Measurements from ENCODE around the gene LPIN2.
A peak's percentile ranks its signal among the peaks of the same experiment; 100 is the strongest.

LPIN2 gene

GRCh38 chr18:2986150-2986865, 26.6 kb downstream of the LPIN2 start:
- no peaks in the 10 kb centered on the region for H3K9me3 Mint-ChIP-seq
- DNase-seq (ENCODE audit: low spot score in 2 of 2) (no peak), ATAC-seq (ENCODE audit: low read depth) (no peak)
- no peak overlapping the region for H3K4me3 Mint-ChIP-seq
- peaks cover 1% of the 10 kb centered on the region for H3K36me3 Mint-ChIP-seq
- no peak overlapping the region for H3K27ac Mint-ChIP-seq
- H3K4me1 Mint-ChIP-seq = peaks cover 27% of the 10 kb centered on the region
- no peaks in the 10 kb centered on the region for H3K27me3 Mint-ChIP-seq

DNA sequence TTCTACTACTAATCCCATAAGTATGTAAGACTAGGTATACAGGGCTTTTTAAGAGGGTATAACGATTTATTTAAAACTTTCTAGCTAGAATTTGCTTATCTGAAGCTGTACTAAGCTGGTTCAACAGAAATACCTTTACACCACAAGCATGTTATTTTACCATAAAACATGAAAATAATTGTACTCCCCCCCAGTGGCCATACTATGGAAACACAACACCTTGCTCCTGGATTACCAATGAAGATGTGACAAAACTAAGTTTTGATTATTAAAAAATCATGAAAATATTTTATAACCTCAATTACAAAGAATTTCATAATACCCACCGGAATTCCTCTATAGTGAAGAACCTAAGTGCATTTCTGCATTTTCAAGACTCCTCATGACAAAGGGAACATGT, 27.3 kb downstream of the LPIN2 start:
- H3K4me3 Mint-ChIP-seq = no peak overlapping the region
- H3K36me3 Mint-ChIP-seq = no peaks in the 10 kb centered on the region
- no peak overlapping the region for H3K27ac Mint-ChIP-seq
- peak; percentile 79 for ATAC-seq (ENCODE audit: low read depth)
- peaks cover 27% of the 10 kb centered on the region for H3K4me1 Mint-ChIP-seq
- H3K9me3 Mint-ChIP-seq = no peaks in the 10 kb centered on the region
- no peaks in the 10 kb centered on the region for H3K27me3 Mint-ChIP-seq
- DNase-seq (ENCODE audit: low spot score in 2 of 2) = peak in 1 of 2 donors; percentile 62

- peaks cover 30% of the 10 kb centered on the region for H3K4me1 Mint-ChIP-seq
- DNase-seq (ENCODE audit: low spot score in 2 of 2) (no peak), ATAC-seq (ENCODE audit: low read depth) (no peak)
- no peaks in the 10 kb centered on the region for H3K27me3 Mint-ChIP-seq
- peak overlapping the region; percentile 42 for H3K27ac Mint-ChIP-seq
- no peak overlapping the region for H3K4me3 Mint-ChIP-seq
- no peaks in the 10 kb centered on the region for H3K36me3 Mint-ChIP-seq
- H3K9me3 Mint-ChIP-seq = no peaks in the 10 kb centered on the region
Measured at GRCh38 chr18:2984703-2985261, 28.2 kb downstream of the LPIN2 start.

DNA sequence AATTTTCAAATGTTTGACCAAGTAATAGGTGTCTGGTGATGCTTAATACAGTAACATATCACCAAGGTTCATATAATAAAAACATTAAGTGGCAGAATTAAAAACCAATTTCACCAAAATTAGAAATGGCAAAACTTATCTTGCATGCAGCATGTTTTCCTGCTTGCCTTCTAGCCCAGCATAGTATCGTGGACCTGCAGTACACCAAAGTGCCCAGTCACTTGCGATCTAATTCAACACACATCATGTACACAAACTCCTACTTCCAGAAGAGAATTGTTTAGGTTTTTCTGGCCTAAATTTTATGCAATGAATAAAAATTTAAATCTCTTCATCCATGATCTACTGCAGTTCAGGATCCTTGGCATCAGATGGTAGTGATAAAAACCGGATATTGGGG, 28.9 kb downstream of the LPIN2 start:
- Mint-ChIP-seq H3K9me3 (no peaks in the 10 kb centered on the region), H3K4me1 (peaks cover 34% of the 10 kb centered on the region), H3K27ac (peak overlapping the region; percentile 42), H3K36me3 (no peaks in the 10 kb centered on the region), H3K4me3 (no peak overlapping the region), H3K27me3 (no peaks in the 10 kb centered on the region)
- no peak for ATAC-seq (ENCODE audit: low read depth)
- no peak for DNase-seq (ENCODE audit: low spot score in 2 of 2)

- no peak overlapping the region for H3K4me3 Mint-ChIP-seq
- no peaks in the 10 kb centered on the region for H3K9me3 Mint-ChIP-seq
- H3K36me3 Mint-ChIP-seq = peaks cover under 1% of the 10 kb centered on the region
- peak overlapping the region; percentile 92 for H3K27ac Mint-ChIP-seq
- H3K27me3 Mint-ChIP-seq = no peaks in the 10 kb centered on the region
- DNase-seq (ENCODE audit: low spot score in 2 of 2) (no peak), ATAC-seq (ENCODE audit: low read depth) (no peak)
- peaks cover 41% of the 10 kb centered on the region for H3K4me1 Mint-ChIP-seq
Measured at GRCh38 chr18:2983296-2983695, 29.6 kb downstream of the LPIN2 start.

DNA sequence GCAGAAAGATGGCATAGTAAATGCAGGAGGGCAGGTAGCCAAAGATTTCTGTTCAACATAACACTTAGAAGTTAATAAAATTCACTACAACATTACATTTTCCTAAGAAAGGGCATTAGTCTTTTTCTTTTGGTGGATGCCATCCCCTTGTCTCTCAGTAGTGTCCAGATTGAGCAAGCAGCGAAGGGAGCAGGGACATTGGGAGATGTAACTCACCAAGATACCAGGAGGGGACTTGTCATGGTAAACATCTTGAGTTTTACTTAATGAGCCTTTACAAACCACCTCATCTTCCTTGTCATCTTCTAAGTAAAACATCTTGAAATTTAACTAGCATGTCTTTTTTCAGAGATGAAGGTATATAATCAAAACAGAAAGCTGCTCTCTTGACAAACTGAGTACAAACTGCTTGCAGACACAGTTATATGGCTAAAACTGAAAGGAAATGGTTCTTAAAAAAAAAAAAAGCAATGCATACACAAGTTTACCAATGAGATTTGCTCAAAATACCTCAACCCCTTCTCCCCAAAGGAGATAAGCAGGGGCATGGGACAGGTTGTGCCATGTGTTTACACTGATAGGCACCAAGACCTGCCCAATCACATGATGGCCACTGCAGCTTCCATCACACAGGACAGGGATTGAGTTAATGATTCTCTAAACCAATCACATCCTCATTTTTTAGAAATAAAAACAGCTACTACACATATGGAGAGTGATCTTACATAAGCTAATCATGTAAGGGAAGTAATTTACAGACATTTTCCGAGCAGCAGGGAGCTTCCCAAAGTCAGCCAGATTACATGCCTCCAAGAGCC, 30.3 kb downstream of the LPIN2 start:
- no peak for ATAC-seq (ENCODE audit: low read depth)
- Mint-ChIP-seq H3K36me3 (peaks cover 2% of the 10 kb centered on the region), H3K27ac (peak overlapping the region; percentile 92), H3K9me3 (no peaks in the 10 kb centered on the region), H3K4me1 (peaks cover 44% of the 10 kb centered on the region), H3K27me3 (no peaks in the 10 kb centered on the region), H3K4me3 (peak overlapping the region; percentile 72)
- DNase-seq (ENCODE audit: low spot score in 2 of 2) = no peak

- peaks cover 2% of the 10 kb centered on the region for H3K36me3 Mint-ChIP-seq
- peak overlapping the region; percentile 92 for H3K27ac Mint-ChIP-seq
- DNase-seq (ENCODE audit: low spot score in 2 of 2) = no peak
- no peak for ATAC-seq (ENCODE audit: low read depth)
- H3K4me1 Mint-ChIP-seq = peaks cover 48% of the 10 kb centered on the region
- H3K27me3 Mint-ChIP-seq = no peaks in the 10 kb centered on the region
- H3K9me3 Mint-ChIP-seq = no peaks in the 10 kb centered on the region
- peak overlapping the region; percentile 72 for H3K4me3 Mint-ChIP-seq
Measured at GRCh38 chr18:2982022-2982421, 30.9 kb downstream of the LPIN2 start.

DNA sequence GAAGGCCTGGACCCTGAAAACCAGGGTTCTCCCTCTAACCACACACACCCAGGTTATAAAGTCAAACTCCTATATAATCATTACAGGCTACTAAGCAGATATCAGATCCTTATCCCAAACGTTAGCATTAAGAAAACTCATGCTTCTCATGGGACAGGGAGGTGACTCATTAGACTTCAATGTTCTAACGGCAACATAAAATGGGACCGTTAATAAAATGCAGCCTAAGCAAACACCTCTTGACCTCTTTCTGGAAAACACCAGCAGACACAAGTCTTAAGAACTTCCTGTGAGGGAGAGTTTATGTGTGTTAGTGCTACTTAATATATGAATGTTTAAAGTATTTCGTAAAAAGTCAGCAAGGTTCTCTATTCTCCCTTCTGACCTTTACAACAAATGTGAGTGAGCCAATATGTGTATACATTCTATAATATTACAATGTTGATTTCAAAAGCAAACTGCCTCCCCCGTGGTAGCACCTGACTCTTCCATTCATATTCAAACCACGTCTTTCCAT, 31.7 kb downstream of the LPIN2 start:
- Mint-ChIP-seq H3K36me3 (peaks cover 4% of the 10 kb centered on the region), H3K4me3 (peak overlapping the region; percentile 53), H3K27ac (peak overlapping the region; percentile 92), H3K9me3 (no peaks in the 10 kb centered on the region), H3K27me3 (no peaks in the 10 kb centered on the region), H3K4me1 (peaks cover 50% of the 10 kb centered on the region)
- no peak for DNase-seq (ENCODE audit: low spot score in 2 of 2)
- no peak for ATAC-seq (ENCODE audit: low read depth)

DNA sequence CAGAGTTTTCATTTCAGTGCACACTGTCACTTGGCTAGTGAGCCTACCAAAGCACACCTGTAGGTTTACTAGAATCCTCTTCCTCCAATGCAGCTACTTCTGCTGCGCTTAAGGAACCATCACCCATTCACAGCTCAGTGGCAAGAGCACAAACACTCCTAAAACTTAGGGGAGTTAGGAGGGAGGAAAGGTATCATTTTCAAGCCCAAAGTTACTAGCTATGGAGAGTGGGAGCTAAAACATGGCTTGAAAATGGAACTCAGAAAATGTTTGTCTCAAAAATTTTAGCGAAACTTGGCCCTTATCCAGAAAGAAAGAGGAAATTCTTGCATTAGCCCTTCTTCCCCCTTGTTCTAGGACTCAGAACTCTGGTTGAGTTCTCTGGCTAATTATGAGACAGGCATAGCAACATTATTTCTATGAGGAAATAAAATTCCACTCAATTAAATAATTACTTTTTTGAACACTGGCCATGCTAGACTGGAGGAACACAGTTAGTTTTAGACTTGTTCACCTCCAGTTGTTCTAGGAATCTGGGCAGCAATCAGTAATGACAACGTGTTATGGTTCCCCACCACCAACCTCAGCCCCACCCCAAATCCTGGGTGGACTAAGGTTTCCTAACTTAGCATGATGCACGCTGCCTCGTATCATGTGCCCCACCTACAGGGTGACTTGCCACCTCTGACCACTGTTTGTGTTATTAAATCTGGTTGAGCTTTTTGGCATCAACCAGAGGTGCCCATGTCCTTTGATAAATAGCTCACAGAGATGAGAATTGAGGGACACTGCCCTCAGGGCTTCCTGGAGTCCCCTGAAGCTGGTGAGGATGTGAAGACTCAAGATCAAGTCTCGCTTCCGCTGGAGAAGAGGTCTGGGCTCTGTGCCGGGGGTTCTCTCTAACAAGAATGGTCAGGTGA, 32.8 kb downstream of the LPIN2 start:
- DNase-seq (ENCODE audit: low spot score in 2 of 2) = peak in 1 of 2 donors; percentile 34
- ATAC-seq (ENCODE audit: low read depth) = peak; percentile 84
- Mint-ChIP-seq H3K36me3 (peaks cover 4% of the 10 kb centered on the region), H3K9me3 (no peaks in the 10 kb centered on the region), H3K4me1 (peaks cover 53% of the 10 kb centered on the region), H3K4me3 (peak overlapping the region; percentile 54), H3K27ac (peak overlapping the region; percentile 98), H3K27me3 (no peaks in the 10 kb centered on the region)

- Mint-ChIP-seq H3K27me3 (no peaks in the 10 kb centered on the region), H3K27ac (peak overlapping the region; percentile 98), H3K4me3 (peak overlapping the region; percentile 84), H3K9me3 (no peaks in the 10 kb centered on the region), H3K4me1 (peaks cover 43% of the 10 kb centered on the region), H3K36me3 (peaks cover 4% of the 10 kb centered on the region)
- no peak for DNase-seq (ENCODE audit: low spot score in 2 of 2)
- ATAC-seq (ENCODE audit: low read depth) = no peak
Measured at GRCh38 chr18:2979129-2979528, 33.8 kb downstream of the LPIN2 start.

DNA sequence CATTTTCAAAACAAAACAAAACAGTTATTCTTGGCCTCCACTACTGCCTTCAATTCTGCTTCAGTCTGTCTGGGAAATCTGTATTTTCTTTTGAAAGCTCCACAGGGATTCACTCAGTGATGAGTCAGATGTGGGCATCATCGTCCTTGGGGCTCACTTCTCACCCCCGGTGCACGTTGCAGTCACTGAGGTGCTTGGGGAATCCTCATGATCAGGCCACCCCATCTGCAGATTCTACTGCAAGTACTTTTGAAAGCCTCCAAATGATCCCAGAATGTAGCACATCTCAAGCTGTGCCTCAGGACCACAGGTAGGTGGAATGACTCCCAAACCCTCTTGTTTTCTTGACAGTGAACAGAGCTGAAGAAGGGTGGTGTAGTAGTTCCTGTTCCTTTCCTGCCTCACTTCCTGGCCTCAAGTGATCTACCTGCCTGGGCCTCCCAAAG, 34.3 kb downstream of the LPIN2 start:
- peak; percentile 15 for ATAC-seq (ENCODE audit: low read depth)

DNA sequence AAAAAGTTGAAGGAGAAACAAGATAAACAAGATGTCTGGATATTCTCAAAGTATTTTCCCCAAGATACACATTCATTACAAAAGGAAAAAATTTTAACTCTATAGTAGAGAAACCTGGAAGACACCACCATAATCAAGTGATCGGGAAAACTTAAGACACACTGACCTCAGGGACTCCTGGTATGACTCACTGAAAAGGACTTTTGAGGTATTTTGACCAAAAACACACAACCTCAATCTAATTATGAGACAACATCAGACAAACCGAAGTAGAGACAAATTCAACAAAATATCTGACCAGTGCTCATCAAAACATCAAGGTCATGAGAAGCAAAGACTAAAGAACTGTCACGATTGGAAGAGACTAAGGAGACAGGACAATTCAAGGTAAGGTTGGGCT, 34.7 kb downstream of the LPIN2 start:
- DNase-seq (ENCODE audit: low spot score in 2 of 2) (no peak), ATAC-seq (ENCODE audit: low read depth) (no peak)
- H3K27me3 Mint-ChIP-seq = no peaks in the 10 kb centered on the region
- H3K4me1 Mint-ChIP-seq = peaks cover 45% of the 10 kb centered on the region
- peak overlapping the region; percentile 98 for H3K27ac Mint-ChIP-seq
- H3K9me3 Mint-ChIP-seq = no peaks in the 10 kb centered on the region
- peaks cover 4% of the 10 kb centered on the region for H3K36me3 Mint-ChIP-seq
- peak overlapping the region; percentile 84 for H3K4me3 Mint-ChIP-seq

More for the DNA sequence above, 34.3 kb downstream of the LPIN2 start:
- DNase-seq (ENCODE audit: low spot score in 2 of 2) = no peak
- no peaks in the 10 kb centered on the region for H3K9me3 Mint-ChIP-seq
- peak overlapping the region; percentile 84 for H3K4me3 Mint-ChIP-seq
- peaks cover 43% of the 10 kb centered on the region for H3K4me1 Mint-ChIP-seq
- peak overlapping the region; percentile 98 for H3K27ac Mint-ChIP-seq
- no peaks in the 10 kb centered on the region for H3K27me3 Mint-ChIP-seq
- peaks cover 4% of the 10 kb centered on the region for H3K36me3 Mint-ChIP-seq

Measured in memory B cell (primary cell).